ENCODE results near the gene ENDOV. TPM values are rescaled to one million over a fixed set of nuclear protein-coding genes. Genes with fewer than 3 reads are reported as not detected.

Gene ENDOV
- 10 to 100 TPM; 13.2 to 72.6 (median 36.8) TPM for total RNA-seq

DNA sequence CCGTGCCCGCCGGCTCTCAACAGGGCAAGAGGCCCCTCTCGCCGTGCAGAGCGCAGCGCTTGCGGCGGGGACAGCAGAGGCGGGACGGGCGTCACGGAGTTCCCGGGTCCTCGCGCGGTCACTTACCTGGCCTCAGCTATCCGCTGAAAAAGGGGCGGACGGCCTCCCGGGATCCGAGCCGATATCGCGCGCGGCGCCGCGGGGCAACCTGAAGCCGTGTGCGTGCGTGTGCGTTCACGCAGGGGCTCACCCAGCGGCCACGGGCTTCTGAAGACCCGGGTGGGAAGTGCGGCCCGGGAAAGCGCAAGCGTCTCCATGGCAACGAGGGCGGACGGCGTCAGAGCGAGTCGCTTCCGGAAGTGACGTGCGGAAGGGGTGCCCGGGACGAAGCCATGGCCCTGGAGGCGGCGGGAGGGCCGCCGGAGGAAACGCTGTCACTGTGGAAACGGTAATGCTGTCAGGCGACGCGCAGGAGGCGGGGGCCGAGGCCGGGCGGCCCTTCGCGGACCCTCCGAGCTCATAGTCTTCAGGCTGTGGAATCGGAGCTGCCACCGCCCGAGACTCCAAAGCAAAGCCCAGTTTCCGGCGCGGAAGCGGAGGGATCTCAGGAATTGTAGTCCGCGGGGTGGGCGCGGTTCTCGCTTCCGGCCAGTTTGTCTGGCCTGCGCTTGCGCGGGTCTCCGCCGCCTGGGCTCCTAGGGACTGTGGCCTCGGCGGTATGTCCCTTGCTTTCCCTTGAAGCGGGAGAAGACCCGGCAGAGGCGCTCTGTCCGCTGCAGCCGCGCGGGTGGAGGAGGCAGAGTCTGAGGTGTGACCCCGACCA, at the start of gene ENDOV:
Gene ENDOV, plus strand, starts transcription at position 365 of the 823 bp plus-strand sequence. Its CDS starts 28 bp downstream, at position 393.
- no peaks in the 10 kb centered on the region for H3K27me3 ChIP-seq
- DNase-seq = peak; percentile 93 to 97 (median 97)
- H3K4me3 ChIP-seq = peak within 1 kb of the TSS; percentile 65 to 87 (median 66)
- H3K4me1 ChIP-seq = peaks cover 0 to 29% (median 5%) of the 10 kb centered on the region in 4 donors
- TF ChIP-seq, protein P1, sequence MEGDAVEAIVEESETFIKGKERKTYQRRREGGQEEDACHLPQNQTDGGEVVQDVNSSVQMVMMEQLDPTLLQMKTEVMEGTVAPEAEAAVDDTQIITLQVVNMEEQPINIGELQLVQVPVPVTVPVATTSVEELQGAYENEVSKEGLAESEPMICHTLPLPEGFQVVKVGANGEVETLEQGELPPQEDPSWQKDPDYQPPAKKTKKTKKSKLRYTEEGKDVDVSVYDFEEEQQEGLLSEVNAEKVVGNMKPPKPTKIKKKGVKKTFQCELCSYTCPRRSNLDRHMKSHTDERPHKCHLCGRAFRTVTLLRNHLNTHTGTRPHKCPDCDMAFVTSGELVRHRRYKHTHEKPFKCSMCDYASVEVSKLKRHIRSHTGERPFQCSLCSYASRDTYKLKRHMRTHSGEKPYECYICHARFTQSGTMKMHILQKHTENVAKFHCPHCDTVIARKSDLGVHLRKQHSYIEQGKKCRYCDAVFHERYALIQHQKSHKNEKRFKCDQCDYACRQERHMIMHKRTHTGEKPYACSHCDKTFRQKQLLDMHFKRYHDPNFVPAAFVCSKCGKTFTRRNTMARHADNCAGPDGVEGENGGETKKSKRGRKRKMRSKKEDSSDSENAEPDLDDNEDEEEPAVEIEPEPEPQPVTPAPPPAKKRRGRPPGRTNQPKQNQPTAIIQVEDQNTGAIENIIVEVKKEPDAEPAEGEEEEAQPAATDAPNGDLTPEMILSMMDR (IDR thresholded peaks at IDR 0.05) = peak in 1 of 6 experiments; percentile 6
- peak in 1 of 2 donors; percentile 65 for TF ChIP-seq POLR2A (IDR thresholded peaks at IDR 0.05)
- peak within 1 kb of the TSS; percentile 82 to 94 (median 86) for H3K27ac ChIP-seq
- no peaks in the 10 kb centered on the region for H3K9me3 ChIP-seq
- peaks cover 0 to 12% (median 0%) of the 10 kb centered on the region in 3 donors for H3K36me3 ChIP-seq

DNA sequence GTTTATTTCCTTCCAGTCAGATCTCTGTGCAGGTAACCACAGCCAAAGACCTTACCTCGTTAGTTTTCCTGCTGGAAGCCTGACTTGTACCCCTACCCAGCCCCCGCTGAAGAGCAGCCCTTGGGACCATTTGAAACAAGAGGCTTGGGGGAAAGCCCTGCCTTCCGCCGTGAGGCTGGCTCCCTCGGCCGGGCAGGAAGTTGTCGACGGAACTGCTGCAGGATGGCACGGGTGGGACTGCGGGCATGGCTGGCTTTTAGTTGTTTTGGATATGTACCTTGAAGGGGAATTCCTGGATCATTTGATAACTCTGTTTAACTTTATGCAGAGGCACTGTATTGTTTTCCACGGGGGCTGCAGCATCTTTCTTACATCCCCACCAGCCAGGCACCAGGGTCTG, 49.0 kb upstream of the ENDOV start:
- TF ChIP-seq, protein P1 (IDR thresholded peaks at IDR 0.05) = no peak
- TF ChIP-seq POLR2A (IDR thresholded peaks at IDR 0.05) = no peak
- no peak overlapping the region for H3K27ac ChIP-seq
- H3K36me3 ChIP-seq = peaks cover 0 to 99% (median 7%) of the 10 kb centered on the region in 3 donors
- H3K4me1 ChIP-seq = no peaks in the 10 kb centered on the region
- H3K9me3 ChIP-seq = no peaks in the 10 kb centered on the region
- DNase-seq = peak in 1 of 3 donors; percentile 3
- no peaks in the 10 kb centered on the region for H3K27me3 ChIP-seq
- H3K4me3 ChIP-seq = no peak overlapping the region

DNA sequence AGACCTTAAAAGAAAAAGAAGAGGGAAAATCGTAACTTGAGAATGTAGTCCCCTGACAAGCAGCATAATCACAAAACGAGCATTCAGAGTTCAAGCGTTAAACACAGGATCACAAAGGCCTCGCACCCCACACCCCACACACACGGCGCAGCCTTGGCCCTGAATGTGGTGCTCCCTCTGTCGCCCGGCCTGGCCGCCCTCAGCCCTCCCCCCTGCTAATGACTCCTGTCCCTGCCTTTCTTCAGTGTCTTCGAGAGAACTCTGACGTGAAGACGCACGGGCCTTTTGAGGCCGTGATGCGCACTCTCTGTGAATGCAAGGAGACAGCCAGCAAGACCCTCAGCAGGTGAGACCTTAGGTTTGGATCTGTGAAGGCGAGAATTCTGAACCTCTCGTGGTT, 47.5 kb upstream of the ENDOV start:
- Histone ChIP-seq H3K27me3 (no peaks in the 10 kb centered on the region), H3K4me3 (no peak overlapping the region), H3K4me1 (no peaks in the 10 kb centered on the region), H3K27ac (no peak overlapping the region), H3K36me3 (peaks cover 0 to 98% (median 7%) of the 10 kb centered on the region in 3 donors), H3K9me3 (no peaks in the 10 kb centered on the region)
- no peak for TF ChIP-seq POLR2A (IDR thresholded peaks at IDR 0.05)
- TF ChIP-seq, protein P1 (IDR thresholded peaks at IDR 0.05) = no peak
- DNase-seq = peak in 1 of 3 donors; percentile 40

DNA sequence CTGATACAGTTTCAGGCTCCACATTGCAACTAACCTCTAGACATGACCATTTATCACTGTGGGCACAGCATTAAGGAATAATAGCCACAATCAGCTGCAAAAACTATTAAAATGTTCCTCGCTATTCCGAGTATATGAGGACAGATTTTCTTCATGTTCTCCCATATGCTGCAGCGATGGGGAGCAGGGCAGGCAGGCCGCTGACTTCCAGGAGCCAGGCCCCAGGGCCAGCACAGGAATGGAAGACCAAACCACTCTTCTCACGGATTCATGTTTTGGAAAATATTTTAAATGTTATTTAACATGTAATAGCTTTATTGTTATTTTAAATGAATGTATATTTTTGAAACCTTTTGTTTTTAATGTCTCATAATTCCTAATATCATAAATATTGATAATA, 43.8 kb upstream of the ENDOV start:
- Histone ChIP-seq H3K27ac (no peak overlapping the region), H3K36me3 (peaks cover 0 to 98% (median 7%) of the 10 kb centered on the region in 3 donors), H3K4me3 (no peak overlapping the region), H3K4me1 (no peaks in the 10 kb centered on the region), H3K27me3 (no peaks in the 10 kb centered on the region), H3K9me3 (no peaks in the 10 kb centered on the region)
- TF ChIP-seq POLR2A (IDR thresholded peaks at IDR 0.05) = no peak
- TF ChIP-seq, protein P1 (IDR thresholded peaks at IDR 0.05) = no peak
- DNase-seq = peak in 1 of 3 donors; percentile 4

DNA sequence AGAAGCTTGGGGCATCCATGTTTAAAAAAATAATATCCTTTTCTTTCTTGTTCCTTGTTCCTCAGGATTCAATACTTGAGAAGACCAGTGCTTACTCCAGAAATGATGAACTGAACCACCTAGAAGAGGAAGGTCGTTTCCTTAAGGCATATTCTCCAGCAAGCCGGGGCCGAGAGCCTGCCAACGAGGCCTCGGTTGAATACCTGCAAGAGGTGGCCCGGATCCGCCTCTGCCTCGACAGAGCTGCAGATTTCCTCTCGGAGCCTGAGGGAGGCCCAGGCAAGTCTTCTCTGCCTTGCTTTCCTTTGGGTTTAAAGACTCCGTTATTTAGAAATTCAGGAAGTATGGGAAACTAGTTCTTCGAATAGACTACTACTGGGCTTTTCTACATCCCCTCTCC, 42.5 kb upstream of the ENDOV start:
- Histone ChIP-seq H3K9me3 (no peaks in the 10 kb centered on the region), H3K27ac (no peak overlapping the region), H3K4me3 (no peak overlapping the region), H3K36me3 (peaks cover 0 to 99% (median 7%) of the 10 kb centered on the region in 3 donors), H3K27me3 (no peaks in the 10 kb centered on the region), H3K4me1 (no peaks in the 10 kb centered on the region)
- TF ChIP-seq, protein P1 (IDR thresholded peaks at IDR 0.05) = no peak
- no peak for TF ChIP-seq POLR2A (IDR thresholded peaks at IDR 0.05)
- DNase-seq = peak in 1 of 3 donors; percentile 25
